IMR-90 (cell line): ENCODE results near the gene PTX4. TPM values are rescaled to one million over a fixed set of nuclear protein-coding genes. Genes with fewer than 3 reads are reported as not detected.

Experiments used
- ATAC-seq: fragments of 200-7000 bp; cut with Tn5 transposase; 2 replicates; pipeline ENCODE4 v1.9.1; 2020; ENCODE audit warnings: low read depth, mild to moderate bottlenecking, moderate library complexity
- BruUV-seq: library from RNA; stranded (reverse); fragments of 400-500 nt; replicated peaks from 2 replicates; lab custom pipeline; 2021; lab: Mats Ljungman, UMichigan
- CTCF ChIA-PET: fragments of 300-600 bp; formaldehyde crosslinking; extraction: SDS; loops from one replicate; lab custom pipeline; 2021; ENCODE audit warnings: antibody characterized with exemption; lab: Yijun Ruan, JAX
- POLR2A ChIA-PET: fragments of 300-600 bp; sonication (Branson Sonifier 250); formaldehyde crosslinking; loops from one replicate; lab custom pipeline; 2022; ENCODE audit warnings: antibody characterized with exemption; ENCODE audit not compliant: unreplicated experiment; lab: Charles Lee
- DNase-seq: peaks from one replicate; pipeline ENCODE4 v3.0.0; 2013
- H2AFZ ChIP-seq: replicated peaks from 2 replicates; pipeline ENCODE3; 2013; ENCODE audit warnings: low read length, mild to moderate bottlenecking; ENCODE audit not compliant: poor library complexity
- H2AK5ac ChIP-seq: 2 replicates; pipeline ENCODE4 v1.6.1; 2013; ENCODE audit warnings: low read depth, low read length, inconsistent platforms
- H2AK9ac ChIP-seq: replicated peaks from 2 replicates; pipeline ENCODE3; 2013; ENCODE audit warnings: mild to moderate bottlenecking, low read depth, low read length, moderate library complexity; ENCODE audit not compliant: poor library complexity
- H2BK120ac ChIP-seq: 2 replicates; pipeline ENCODE4 v1.6.1; 2013; ENCODE audit warnings: low read depth, low read length, inconsistent platforms
- H2BK15ac ChIP-seq: 3 replicates; pipeline ENCODE4 v1.6.1; 2013; ENCODE audit warnings: low read depth, low read length, inconsistent platforms
- H2BK20ac ChIP-seq: 2 replicates; pipeline ENCODE4 v1.6.1; 2013; ENCODE audit warnings: low read depth, mild to moderate bottlenecking, inconsistent platforms, low read length, moderate library complexity
- H2BK5ac ChIP-seq: 2 replicates; pipeline ENCODE4 v1.6.1; 2013; ENCODE audit warnings: mild to moderate bottlenecking, low read depth, low read length, inconsistent platforms; ENCODE audit not compliant: poor library complexity, severe bottlenecking
- H3K14ac ChIP-seq: replicated peaks from 2 replicates; pipeline ENCODE4 v1.6.1; 2013; ENCODE audit warnings: low read depth, low read length, inconsistent platforms
- H3K18ac ChIP-seq: 2 replicates; pipeline ENCODE4 v1.6.1; 2013; ENCODE audit warnings: low read depth, low read length, control low read depth
- H3K23ac ChIP-seq: 2 replicates; pipeline ENCODE4 v1.6.1; 2013; ENCODE audit warnings: low read depth, low read length, inconsistent platforms
- H3K27ac ChIP-seq: 2 replicates; pipeline ENCODE4 v1.5.1; 2013; ENCODE audit warnings: mild to moderate bottlenecking, control low read depth, low read length; ENCODE audit not compliant: insufficient read depth
- H3K27me3 ChIP-seq: 2 replicates; pipeline ENCODE4 v1.6.1; 2013; ENCODE audit warnings: low read length; ENCODE audit not compliant: control insufficient read depth, insufficient read depth
- H3K36me3 ChIP-seq: 2 replicates; pipeline ENCODE4 v1.6.1; 2013; ENCODE audit warnings: low read length, mixed read lengths; ENCODE audit not compliant: control insufficient read depth, insufficient read depth
- H3K4ac ChIP-seq: 2 replicates; pipeline ENCODE4 v1.6.1; 2013; ENCODE audit warnings: low read depth, low read length, inconsistent platforms
- H3K4me1 ChIP-seq: 2 replicates; pipeline ENCODE4 v1.6.1; 2013; ENCODE audit warnings: low read length, mixed read lengths; ENCODE audit not compliant: control insufficient read depth, insufficient read depth
- H3K4me2 ChIP-seq: 2 replicates; pipeline ENCODE4 v1.6.1; 2013; ENCODE audit warnings: low read depth, mild to moderate bottlenecking, control low read depth, low read length, moderate library complexity
- H3K4me3 ChIP-seq: 2 replicates; pipeline ENCODE4 v1.5.1; 2013; ENCODE audit warnings: low read depth, mild to moderate bottlenecking, control low read depth, low read length, moderate library complexity; ENCODE audit not compliant: insufficient read depth
- H3K56ac ChIP-seq: 2 replicates; pipeline ENCODE4 v1.6.1; 2013; ENCODE audit warnings: low read length, inconsistent platforms; ENCODE audit not compliant: insufficient read depth; ENCODE audit errors: extremely low read depth
- H3K79me1 ChIP-seq, 2 experiments: 2 replicates each; pipeline ENCODE4 v1.6.1; 2013; ENCODE audit warnings: low read length in 2 of 2, inconsistent platforms in 1 of 2, low read depth in 1 of 2
- H3K9ac ChIP-seq: 2 replicates; pipeline ENCODE4 v1.6.1; 2013; ENCODE audit warnings: low read depth, low read length, control low read depth
- H3K9me1 ChIP-seq: 2 replicates; pipeline ENCODE4 v1.6.1; 2013; ENCODE audit warnings: low read length, inconsistent platforms; ENCODE audit not compliant: insufficient read depth
- H3K9me3 ChIP-seq: 2 replicates; pipeline ENCODE4 v1.6.1; 2013; ENCODE audit warnings: low read length; ENCODE audit not compliant: control insufficient read depth, insufficient read depth
- H4K20me1 ChIP-seq: 2 replicates; pipeline ENCODE4 v1.6.1; 2013; ENCODE audit warnings: low read length, inconsistent platforms; ENCODE audit not compliant: insufficient read depth
- H4K5ac ChIP-seq: 2 replicates; pipeline ENCODE4 v1.6.1; 2013; ENCODE audit warnings: mild to moderate bottlenecking, low read depth, low read length, control low read depth
- H4K8ac ChIP-seq, 2 experiments: 2 replicates each; pipeline ENCODE4 v1.6.1; 2013; ENCODE audit warnings: low read depth in 2 of 2, low read length in 2 of 2, control low read depth in 1 of 2, inconsistent platforms in 1 of 2
- H4K91ac ChIP-seq: 2 replicates; pipeline ENCODE4 v1.6.1; 2013; ENCODE audit warnings: low read depth, low read length, inconsistent platforms; ENCODE audit not compliant: insufficient read depth
- CHD1 ChIP-seq: IDR thresholded peaks from 2 replicates; pipeline ENCODE4 v1.6.1; 2012; ENCODE audit warnings: low read depth, low read length, improper control_type of control experiment
- NFE2L2 ChIP-seq: fragments of 150-350 bp; IDR thresholded peaks from 2 replicates; pipeline ENCODE4 v1.6.1; 2016; ENCODE audit warnings: low read depth, mild to moderate bottlenecking, low read length
- SMC3 ChIP-seq: fragments of 150-350 bp; IDR thresholded peaks from 2 replicates; pipeline ENCODE4 v1.6.1; 2016; ENCODE audit warnings: low read depth, mild to moderate bottlenecking, antibody characterized with exemption, low read length, moderate library complexity
- WGBS, 2 experiments: methylation state at CpG; one replicate each; pipeline versions ENCODE4 v1.1.5 to v1.1.7; 2013; ENCODE audit warnings: missing lambda C conversion rate in 2 of 2; ENCODE audit not compliant: insufficient read length in 1 of 2; ENCODE audit errors: extremely low coverage in 2 of 2; 5-methylcytosine and 5-hydroxymethylcytosine counted together
- dilution Hi-C: fragments of 300-500 bp; cut with HindIII; formaldehyde crosslinking; loops from one replicate; pipeline ENCODE4 v1.14.3; 2018; ENCODE audit warnings: low sequenced_read_pairs; ENCODE audit not compliant: unreplicated experiment
- in situ Hi-C: fragments of 300-500 bp; cut with MboI; formaldehyde crosslinking; loops from 3 replicates; pipeline ENCODE4 v1.14.3; 2019; ENCODE audit warnings: low sequenced_read_pairs, inconsistent platforms, mixed read lengths
- intact Hi-C: fragments of 100-400 bp; cut with micrococcal nuclease; formaldehyde crosslinking; loops from 2 replicates; pipeline ENCODE4 v1.10.0; 2022
- polyA plus RNA-seq, 3 experiments: library from polyadenylated mRNA; depleted of rRNA; stranded (reverse); fragments of >200 nt; gene quantifications; 2 replicates each; pipeline ENCODE4 v1.2.3, GENCODE V29; 2012; ENCODE audit warnings: low replicate concordance in 1 of 3
- total RNA-seq: library from RNA; depleted of rRNA; stranded (reverse); fragments of >200 nt; gene quantifications from 2 replicates; pipeline ENCODE4 v1.2.3, GENCODE V29; 2012; rRNA removed

The PTX4 gene
- total and polyA plus RNA-seq, 2 of the 4 experiments (the other 2 are of a cell fraction) = 0.07 TPM; not detected in 1

DNA sequence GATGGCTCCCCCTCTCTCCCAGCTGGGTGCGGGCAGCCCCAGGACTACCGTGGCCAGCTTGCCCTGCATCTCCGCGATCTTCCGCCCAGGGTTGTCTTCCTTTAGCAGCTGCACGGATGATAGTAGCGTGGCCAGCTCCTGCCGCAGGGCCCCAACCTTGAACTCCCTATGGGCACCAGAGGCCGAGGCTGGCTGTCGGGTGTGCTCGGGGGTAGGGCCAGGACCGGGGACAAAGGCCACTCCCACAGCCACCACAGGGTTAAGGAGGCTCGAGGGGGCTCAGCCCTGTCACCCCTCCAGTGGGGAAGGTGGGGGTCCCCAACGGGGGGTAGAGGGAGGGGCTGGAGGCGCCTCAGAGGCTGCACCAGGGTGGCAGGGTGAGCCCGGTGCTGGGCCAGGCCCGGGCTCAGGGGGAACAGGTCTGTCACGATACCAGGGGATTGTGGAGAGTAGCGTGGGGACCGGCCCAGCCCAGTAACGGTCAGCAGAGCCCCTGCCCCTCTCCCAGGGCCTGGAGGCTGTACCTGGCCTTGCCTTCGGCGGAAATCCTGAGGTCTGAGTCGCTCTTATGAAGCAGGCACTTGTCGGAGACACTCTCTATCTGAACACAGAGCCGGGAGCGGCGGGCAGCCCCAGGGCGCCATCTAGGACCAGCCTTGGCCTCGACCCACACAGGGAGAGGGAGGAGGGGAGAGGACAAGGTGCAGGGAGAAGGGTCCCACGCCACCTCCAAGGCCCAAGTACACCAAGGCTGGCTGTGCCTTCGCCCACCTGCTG, 52.6 kb downstream of the PTX4 start:
- no peaks in the 10 kb centered on the region for H4K20me1 ChIP-seq
- ATAC-seq (no peak), DNase-seq (no peak)
- no peak overlapping the region for H2AFZ ChIP-seq
- WGBS, 2 experiments = 83% methylated on average over 17 of the region's 32 CpGs; no CpG with 5 or more reads in 1 of the 2 experiments
- H2BK20ac ChIP-seq = no peak overlapping the region
- H3K36me3 ChIP-seq = no peaks in the 10 kb centered on the region
- no peak overlapping the region for H3K4ac ChIP-seq
- POLR2A ChIA-PET = no interaction called here
- no peak overlapping the region for H3K56ac ChIP-seq
- TF ChIP-seq NFE2L2 (no peak), CHD1 (no peak), SMC3 (no peak)
- no peak overlapping the region for H4K8ac ChIP-seq
- H3K18ac ChIP-seq = no peak overlapping the region
- in situ Hi-C loops = no loop called here
- H2BK5ac ChIP-seq = no peak overlapping the region
- no peak overlapping the region for H4K5ac ChIP-seq
- H2AK9ac ChIP-seq = peak overlapping the region; percentile 82
- H3K27ac ChIP-seq = no peak overlapping the region
- no peaks in the 10 kb centered on the region for H3K79me1 ChIP-seq
- no TSS peak for BruUV-seq
- H3K4me1 ChIP-seq = no peaks in the 10 kb centered on the region
- no peak overlapping the region for H4K91ac ChIP-seq
- no peak overlapping the region for H3K14ac ChIP-seq
- no peak overlapping the region for H2BK120ac ChIP-seq
- no peaks in the 10 kb centered on the region for H3K9me1 ChIP-seq
- H3K23ac ChIP-seq = no peak overlapping the region
- H3K4me2 ChIP-seq = no peak overlapping the region
- H2BK15ac ChIP-seq = no peak overlapping the region
- intact Hi-C loops = no loop called here
- H3K9ac ChIP-seq = no peak overlapping the region
- no peak overlapping the region for H2AK5ac ChIP-seq
- CTCF ChIA-PET = no interaction called here
- no peak overlapping the region for H3K4me3 ChIP-seq
- H3K27me3 ChIP-seq = peaks cover 8% of the 10 kb centered on the region; the same call in 1 of the 2 replicates
- no peaks in the 10 kb centered on the region for H3K9me3 ChIP-seq
- dilution Hi-C loops = no loop called here

Other genes with a start within 250 kb of the PTX4 start
- gene TPSAB1, start 248.2 kb downstream of the PTX4 start, total RNA-seq = not detected in 2 replicates
- not detected in 2 replicates for gene TPSAB1, start 248.2 kb downstream of the PTX4 start, polyA plus RNA-seq (2012; rRNA removed)
- gene TPSD1, start 232.9 kb downstream of the PTX4 start, total RNA-seq = not detected in 2 replicates
- not detected in 2 replicates for gene TPSD1, start 232.9 kb downstream of the PTX4 start, polyA plus RNA-seq (2012; rRNA removed)
- gene UBE2I, start 179.3 kb downstream of the PTX4 start, total RNA-seq = 30.8 and 45.0 TPM in 2 replicates
- gene UBE2I, start 179.3 kb downstream of the PTX4 start, polyA plus RNA-seq (2012; rRNA removed) = 113 and 140 TPM in 2 replicates
- gene BAIAP3, start 155.3 kb downstream of the PTX4 start, total RNA-seq = 0.36 and 0.56 TPM in 2 replicates
- 0.65 and 0.77 TPM in 2 replicates for gene BAIAP3, start 155.3 kb downstream of the PTX4 start, polyA plus RNA-seq (2012; rRNA removed)
- 38.0 and 46.4 TPM in 2 replicates for gene TSR3, start 137.1 kb downstream of the PTX4 start, total RNA-seq
- gene TSR3, start 137.1 kb downstream of the PTX4 start, polyA plus RNA-seq (2012; rRNA removed) = 52.9 and 77.8 TPM in 2 replicates
- 14.7 and 14.9 TPM in 2 replicates for gene GNPTG, start 137.0 kb downstream of the PTX4 start, total RNA-seq
- gene GNPTG, start 137.0 kb downstream of the PTX4 start, polyA plus RNA-seq (2012; rRNA removed) = 70.8 and 85.2 TPM in 2 replicates
- gene UNKL, start 74.2 kb downstream of the PTX4 start, total RNA-seq = 3.6 and 4.1 TPM in 2 replicates
- gene UNKL, start 74.2 kb downstream of the PTX4 start, polyA plus RNA-seq (2012; rRNA removed) = 13.3 and 15.1 TPM in 2 replicates
- gene UQCC4, start 68.2 kb downstream of the PTX4 start, total RNA-seq = 15.1 and 18.1 TPM in 2 replicates
- gene UQCC4, start 68.2 kb downstream of the PTX4 start, polyA plus RNA-seq (2012; rRNA removed) = 17.2 and 21.2 TPM in 2 replicates
- gene PERCC1, start 57.9 kb downstream of the PTX4 start, total RNA-seq = not detected in 2 replicates
- gene PERCC1, start 57.9 kb downstream of the PTX4 start, polyA plus RNA-seq (2012; rRNA removed) = not detected in 2 replicates
- gene CCDC154, start 44.4 kb downstream of the PTX4 start, total RNA-seq = under 0.01 TPM in 1 of 2 replicates, not detected in the other
- 0.09 TPM in 1 of 2 replicates, not detected in the other for gene CCDC154, start 44.4 kb downstream of the PTX4 start, polyA plus RNA-seq (2012; rRNA removed)
- gene CLCN7, start 13.9 kb downstream of the PTX4 start, total RNA-seq = 10.8 TPM in 2 replicates
- gene CLCN7, start 13.9 kb downstream of the PTX4 start, polyA plus RNA-seq (2012; rRNA removed) = 45.2 and 52.9 TPM in 2 replicates
- 5.8 and 6.6 TPM in 2 replicates for gene TELO2, start 4.4 kb upstream of the PTX4 start, total RNA-seq
- 26.6 and 28.2 TPM in 2 replicates for gene TELO2, start 4.4 kb upstream of the PTX4 start, polyA plus RNA-seq (2012; rRNA removed)
- 7.0 and 7.2 TPM in 2 replicates for gene TMEM204, start 44.7 kb upstream of the PTX4 start, total RNA-seq
- 12.3 and 13.2 TPM in 2 replicates for gene TMEM204, start 44.7 kb upstream of the PTX4 start, polyA plus RNA-seq (2012; rRNA removed)
- 20.3 and 24.2 TPM in 2 replicates for gene IFT140, start 123.1 kb upstream of the PTX4 start, total RNA-seq
- 8.4 and 9.2 TPM in 2 replicates for gene IFT140, start 123.1 kb upstream of the PTX4 start, polyA plus RNA-seq (2012; rRNA removed)
- gene CRAMP1, start 123.4 kb upstream of the PTX4 start, total RNA-seq = 3.2 and 3.9 TPM in 2 replicates
- 11.9 and 12.0 TPM in 2 replicates for gene CRAMP1, start 123.4 kb upstream of the PTX4 start, polyA plus RNA-seq (2012; rRNA removed)
- 40.0 and 48.0 TPM in 2 replicates for gene JPT2, start 189.3 kb upstream of the PTX4 start, total RNA-seq
- 41.5 and 57.2 TPM in 2 replicates for gene JPT2, start 189.3 kb upstream of the PTX4 start, polyA plus RNA-seq (2012; rRNA removed)
- gene MAPK8IP3, start 217.3 kb upstream of the PTX4 start, total RNA-seq = 15.6 and 17.0 TPM in 2 replicates
- gene MAPK8IP3, start 217.3 kb upstream of the PTX4 start, polyA plus RNA-seq (2012; rRNA removed) = 69.1 and 73.0 TPM in 2 replicates